T-helper 17 cell (primary cell): Measurements from ENCODE around the gene PKM. TPM values are rescaled to one million over a fixed set of nuclear protein-coding genes. Genes with fewer than 3 reads are reported as not detected.

Experiments used
- total RNA-seq, 4 donors: library from RNA in 2 of 4; stranded (reverse) in 2 of 4; gene quantifications; one replicate each; pipeline ENCODE4 v1.2.3 and lab custom pipeline; 2022 to 2026

Gene PKM
- total RNA-seq, 2 donors from 2014 or later: 343 to 428 TPM

Other genes starting within 250 kb of the PKM start
- 10 to 100 TPM; 27.1 to 30.5 TPM for gene MYO9A, start 113.0 kb downstream of the PKM start, total RNA-seq
- gene SENP8, start 112.8 kb downstream of the PKM start, total RNA-seq: under 1 TPM; 0.31 to 0.42 TPM
- gene GRAMD2A, start 33.4 kb downstream of the PKM start, total RNA-seq: not detected
- gene PARP6, start 41.4 kb upstream of the PKM start, total RNA-seq: 100 to 1,000 TPM; 109 to 112 TPM
- gene CELF6, start 89.0 kb upstream of the PKM start, total RNA-seq: 1 to 10 TPM; 1.4 to 1.9 TPM
- 10 to 100 TPM; 69.9 to 87.1 TPM for gene HEXA, start 144.8 kb upstream of the PKM start, total RNA-seq
- gene TMEM202, start 167.1 kb upstream of the PKM start, total RNA-seq: not detected
- 100 to 1,000 TPM; 202 to 238 TPM for gene ARIH1, start 243.1 kb upstream of the PKM start, total RNA-seq